ENCODE measurements around the gene OSBPL8. TPM values are rescaled to one million over a fixed set of nuclear protein-coding genes. Genes with fewer than 3 reads are reported as not detected.
"Not testable (repeated sequence)": the region's sequence is repeated elsewhere in the genome, so short reads cannot be mapped to it uniquely, and the experiment has no call there.

OSBPL8 gene
- total and polyA plus RNA-seq, 7 donors, result 7.6 to 64.3 (median 44.8) TPM

GRCh38 chr12:76515271-76515670 lies 44.3 kb downstream of the OSBPL8 start:
- intact Hi-C loops (cut with DNase I), result no loop called here
- H3K27me3 ChIP-seq, result no peaks in the 10 kb centered on the region
- H3K27ac ChIP-seq, result no peak overlapping the region
- DNase-seq, result no peak
- TF ChIP-seq POLR2AphosphoS5 (IDR thresholded peaks at IDR 0.05) (no peak), POLR2A (IDR thresholded peaks at IDR 0.05) (no peak), CTCF (IDR thresholded peaks at IDR 0.05) (no peak), EP300 (IDR thresholded peaks at IDR 0.05) (no peak)
- 93 to 96% methylated on average over 4 of the region's 4 CpGs for WGBS, 2 donors
- H3K36me3 ChIP-seq, result no peaks in the 10 kb centered on the region
- H3K4me3 ChIP-seq, result no peak overlapping the region
- no peaks in the 10 kb centered on the region for H3K9me3 ChIP-seq
- H3K4me1 ChIP-seq, result no peaks in the 10 kb centered on the region

GRCh38 chr12:76511116-76511716 lies 48.4 kb downstream of the OSBPL8 start:
- H3K4me1 ChIP-seq; H3K27me3 ChIP-seq; DNase-seq; H3K36me3 ChIP-seq; H3K9me3 ChIP-seq; intact Hi-C loops (cut with DNase I); H3K4me3 ChIP-seq; H3K27ac ChIP-seq: not testable (repeated sequence)
- 78 to 93% methylated on average over 4 of the region's 4 CpGs for WGBS, 2 donors

DNA sequence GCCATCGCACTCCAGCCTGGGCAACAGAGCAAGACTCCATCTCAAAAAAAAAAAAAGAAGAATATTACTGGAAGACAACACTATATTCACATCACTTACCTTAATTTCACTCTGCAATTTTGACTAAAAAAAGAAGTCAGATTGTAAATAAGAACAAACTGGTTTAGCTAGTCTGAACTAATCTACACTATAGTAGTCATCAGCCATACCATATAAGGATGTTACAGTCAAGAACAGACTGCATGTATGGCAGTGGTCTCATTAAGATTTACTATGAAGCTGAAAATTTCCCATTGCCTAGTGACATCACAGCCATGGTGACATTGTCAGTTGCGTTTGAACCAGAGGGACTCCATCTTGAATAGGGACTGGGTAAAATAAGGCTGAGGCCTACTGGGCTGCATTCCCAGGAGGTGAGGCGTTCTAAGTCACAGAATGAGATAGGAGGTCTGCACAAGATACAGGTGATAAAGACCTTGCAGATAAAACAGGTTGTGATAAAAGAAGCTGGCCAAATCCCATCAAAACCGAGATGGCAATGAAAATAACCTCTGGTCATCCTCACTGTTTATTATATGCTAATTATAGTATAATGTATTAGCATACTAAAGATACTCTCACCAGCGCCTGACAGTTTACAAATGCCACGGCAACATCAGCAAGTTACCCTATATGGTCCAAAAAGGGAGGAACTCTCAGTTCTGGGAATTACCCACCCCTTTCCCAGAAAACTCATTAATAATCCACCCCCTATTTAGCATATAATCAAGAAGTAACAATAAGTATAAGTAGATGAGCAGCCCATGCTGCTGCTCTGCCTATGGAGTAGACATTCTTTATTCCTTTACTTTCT lies 51.2 kb downstream of the OSBPL8 start:
- no peak for TF ChIP-seq CTCF (IDR thresholded peaks at IDR 0.05)
- no peak for TF ChIP-seq EP300 (IDR thresholded peaks at IDR 0.05)
- no peak for TF ChIP-seq POLR2AphosphoS5 (IDR thresholded peaks at IDR 0.05)
- TF ChIP-seq POLR2A (IDR thresholded peaks at IDR 0.05), result no peak
- intact Hi-C loops (cut with DNase I), result no loop called here
- WGBS, 2 donors, result 85 to 94% methylated on average over 6 of the region's 6 CpGs
- Histone ChIP-seq H3K36me3 (no peaks in the 10 kb centered on the region), H3K9me3 (no peaks in the 10 kb centered on the region), H3K27ac (no peak overlapping the region), H3K27me3 (no peaks in the 10 kb centered on the region), H3K4me1 (peaks cover 0 to 8% (median 3%) of the 10 kb centered on the region in 4 donors), H3K4me3 (no peak overlapping the region)
- no peak for DNase-seq

DNA sequence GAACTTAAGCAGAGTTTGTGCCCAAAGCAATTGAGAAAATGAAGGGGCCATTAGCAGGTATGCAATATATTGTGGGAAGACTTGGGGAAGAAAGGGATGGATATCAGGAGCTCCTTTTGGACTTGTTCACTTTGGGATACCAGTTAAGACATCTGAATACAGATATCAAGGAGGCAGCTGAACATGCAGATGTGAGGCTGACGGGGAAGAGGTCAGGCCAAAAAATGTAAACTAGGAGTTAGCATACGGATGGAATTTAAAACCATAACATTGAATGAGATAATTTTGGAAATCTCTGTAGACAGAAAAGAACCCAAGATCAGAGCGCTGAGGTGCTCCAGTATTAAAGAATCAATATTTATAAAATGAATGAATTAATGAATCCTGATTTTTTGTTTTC lies 53.4 kb downstream of the OSBPL8 start:
- H3K4me1 ChIP-seq, result peaks cover 0 to 8% (median 3%) of the 10 kb centered on the region in 4 donors
- no peak overlapping the region for H3K4me3 ChIP-seq
- no peak for DNase-seq
- no peak for TF ChIP-seq POLR2A (IDR thresholded peaks at IDR 0.05)
- TF ChIP-seq POLR2AphosphoS5 (IDR thresholded peaks at IDR 0.05), result no peak
- TF ChIP-seq CTCF (IDR thresholded peaks at IDR 0.05), result no peak
- TF ChIP-seq EP300 (IDR thresholded peaks at IDR 0.05), result no peak
- no peaks in the 10 kb centered on the region for H3K27me3 ChIP-seq
- intact Hi-C loops (cut with DNase I), result no loop called here
- H3K9me3 ChIP-seq, result no peaks in the 10 kb centered on the region
- H3K36me3 ChIP-seq, result no peaks in the 10 kb centered on the region
- WGBS, 2 donors, result 92 to 95% methylated on average over 3 of the region's 3 CpGs
- no peak overlapping the region for H3K27ac ChIP-seq

- Histone ChIP-seq H3K27me3 (no peaks in the 10 kb centered on the region), H3K4me1 (peaks cover 0 to 8% (median 3%) of the 10 kb centered on the region in 4 donors), H3K9me3 (no peaks in the 10 kb centered on the region), H3K4me3 (no peak overlapping the region), H3K36me3 (no peaks in the 10 kb centered on the region), H3K27ac (no peak overlapping the region)
- 72 to 97% methylated on average over 2 of the region's 2 CpGs for WGBS, 2 donors
- intact Hi-C loops (cut with DNase I), result no loop called here
- no peak for DNase-seq
- TF ChIP-seq CTCF (IDR thresholded peaks at IDR 0.05) (no peak), EP300 (IDR thresholded peaks at IDR 0.05) (no peak), POLR2AphosphoS5 (IDR thresholded peaks at IDR 0.05) (no peak), POLR2A (IDR thresholded peaks at IDR 0.05) (no peak)
Measured at GRCh38 chr12:76505050-76505449, 54.5 kb downstream of the OSBPL8 start.

Measured in sigmoid colon (tissue), 7 donors.